Tibial artery (tissue), 4 donors: ENCODE measurements around the gene COL25A1.

Experiments used
- DNase-seq, 2 donors: peaks; one replicate each; pipeline ENCODE4 v3.0.0-alpha.2; 2019
- H3K27ac ChIP-seq, 2 donors: fragments of 200-600 bp; sonication (generic) in 1 of 2; 1 replicate in 1 of 2; 2 replicates in 1 of 2; pipeline ENCODE4 v1.5.1; 2018 to 2019; ENCODE audit warnings: mild to moderate bottlenecking in 1 of 2
- H3K27me3 ChIP-seq, 2 donors: fragments of 200-600 bp; sonication (generic) in 1 of 2; one replicate each; pipeline versions ENCODE4 v1.5.1 to v1.6.0; 2016 to 2019
- H3K36me3 ChIP-seq, 3 donors: fragments of 200-600 bp; sonication (generic) in 2 of 3; one replicate each; pipeline ENCODE4 v1.5.1; 2016 to 2019; ENCODE audit warnings: mild to moderate bottlenecking in 2 of 3
- H3K4me1 ChIP-seq, 4 donors: fragments of 200-600 bp; sonication (generic) in 2 of 4; 1 replicate in 3 of 4; 2 replicates in 1 of 4; pipeline ENCODE4 v1.5.1; 2016 to 2019
- H3K4me3 ChIP-seq, 2 donors: fragments of 200-600 bp; sonication (generic) in 1 of 2; 1 replicate in 1 of 2; 2 replicates in 1 of 2; pipeline ENCODE4 v1.5.1; 2018 to 2019; ENCODE audit warnings: mild to moderate bottlenecking in 2 of 2
- H3K9me3 ChIP-seq, 3 donors: fragments of 200-600 bp; sonication (generic) in 1 of 3; one replicate each; pipeline ENCODE4 v1.5.1; 2016 to 2019
- CTCF ChIP-seq, 2 experiments: fragments of 200-600 bp in 1 of 2; fragments of 450-650 bp in 1 of 2; IDR thresholded peaks; one replicate each; pipeline ENCODE4 v1.5.1; 2017 to 2019; ENCODE audit warnings: antibody characterized with exemption in 2 of 2, mild to moderate bottlenecking in 1 of 2, moderate library complexity in 1 of 2
- intact Hi-C: fragments of 100-400 bp; cut with DNase I; formaldehyde crosslinking; loops from one replicate; pipeline ENCODE4 v1.15.0; 2023; ENCODE audit warnings: low total_unique reads

COL25A1 gene

GRCh38 chr4:109125084-109125483 lies 177.4 kb downstream of the COL25A1 start:
- Histone ChIP-seq H3K27ac (no peak overlapping the region), H3K27me3 (no peaks in the 10 kb centered on the region), H3K36me3 (no peaks in the 10 kb centered on the region), H3K9me3 (no peaks in the 10 kb centered on the region), H3K4me1 (no peaks in the 10 kb centered on the region), H3K4me3 (no peak overlapping the region)
- no peak for TF ChIP-seq CTCF (IDR thresholded peaks at IDR 0.05)
- intact Hi-C loops: no loop called here
- no peak for DNase-seq

- Histone ChIP-seq H3K36me3 (no peaks in the 10 kb centered on the region), H3K27me3 (no peaks in the 10 kb centered on the region), H3K4me3 (no peak overlapping the region), H3K9me3 (no peaks in the 10 kb centered on the region), H3K27ac (no peak overlapping the region), H3K4me1 (no peaks in the 10 kb centered on the region)
- DNase-seq: no peak
- intact Hi-C loops: no loop called here
- no peak for TF ChIP-seq CTCF (IDR thresholded peaks at IDR 0.05)
These were observed 178.5 kb downstream of the COL25A1 start for GRCh38 chr4:109123951-109124350.

- no peak overlapping the region for H3K27ac ChIP-seq
- no peaks in the 10 kb centered on the region for H3K4me1 ChIP-seq
- no peaks in the 10 kb centered on the region for H3K36me3 ChIP-seq
- H3K4me3 ChIP-seq: no peak overlapping the region
- H3K9me3 ChIP-seq: no peaks in the 10 kb centered on the region
- H3K27me3 ChIP-seq: no peaks in the 10 kb centered on the region
- no peak for TF ChIP-seq CTCF (IDR thresholded peaks at IDR 0.05)
- intact Hi-C loops: no loop called here
- no peak for DNase-seq
These were observed 180.9 kb downstream of the COL25A1 start for GRCh38 chr4:109121561-109121960.

- intact Hi-C loops: no loop called here
- Histone ChIP-seq H3K9me3 (no peaks in the 10 kb centered on the region), H3K4me3 (no peak overlapping the region), H3K4me1 (no peaks in the 10 kb centered on the region), H3K36me3 (no peaks in the 10 kb centered on the region), H3K27ac (no peak overlapping the region), H3K27me3 (no peaks in the 10 kb centered on the region)
- no peak for DNase-seq
- TF ChIP-seq CTCF (IDR thresholded peaks at IDR 0.05): no peak
These were observed 182.6 kb downstream of the COL25A1 start for GRCh38 chr4:109119852-109120251.

- Histone ChIP-seq H3K27ac (no peak overlapping the region), H3K36me3 (no peaks in the 10 kb centered on the region), H3K4me3 (no peak overlapping the region), H3K27me3 (no peaks in the 10 kb centered on the region), H3K9me3 (no peaks in the 10 kb centered on the region), H3K4me1 (no peaks in the 10 kb centered on the region)
- no peak for DNase-seq
- no peak for TF ChIP-seq CTCF (IDR thresholded peaks at IDR 0.05)
- intact Hi-C loops: no loop called here
These were observed 183.8 kb downstream of the COL25A1 start for GRCh38 chr4:109118635-109119034.

GRCh38 chr4:109114501-109114900 lies 188.0 kb downstream of the COL25A1 start:
- Histone ChIP-seq H3K27ac (no peak overlapping the region), H3K27me3 (no peaks in the 10 kb centered on the region), H3K9me3 (no peaks in the 10 kb centered on the region), H3K4me3 (no peak overlapping the region), H3K4me1 (no peaks in the 10 kb centered on the region), H3K36me3 (no peaks in the 10 kb centered on the region)
- no peak for TF ChIP-seq CTCF (IDR thresholded peaks at IDR 0.05)
- intact Hi-C loops: no loop called here
- DNase-seq: no peak
